GM19099 (cell line): ENCODE results near the gene OR51B5.

Experiments used
- POLR2A ChIP-seq: IDR thresholded peaks from 3 replicates; pipeline ENCODE4 v1.6.1; 2011; ENCODE audit warnings: low read depth; ENCODE audit not compliant: insufficient read length; ENCODE audit errors: extremely low read depth

OR51B5 gene

DNA sequence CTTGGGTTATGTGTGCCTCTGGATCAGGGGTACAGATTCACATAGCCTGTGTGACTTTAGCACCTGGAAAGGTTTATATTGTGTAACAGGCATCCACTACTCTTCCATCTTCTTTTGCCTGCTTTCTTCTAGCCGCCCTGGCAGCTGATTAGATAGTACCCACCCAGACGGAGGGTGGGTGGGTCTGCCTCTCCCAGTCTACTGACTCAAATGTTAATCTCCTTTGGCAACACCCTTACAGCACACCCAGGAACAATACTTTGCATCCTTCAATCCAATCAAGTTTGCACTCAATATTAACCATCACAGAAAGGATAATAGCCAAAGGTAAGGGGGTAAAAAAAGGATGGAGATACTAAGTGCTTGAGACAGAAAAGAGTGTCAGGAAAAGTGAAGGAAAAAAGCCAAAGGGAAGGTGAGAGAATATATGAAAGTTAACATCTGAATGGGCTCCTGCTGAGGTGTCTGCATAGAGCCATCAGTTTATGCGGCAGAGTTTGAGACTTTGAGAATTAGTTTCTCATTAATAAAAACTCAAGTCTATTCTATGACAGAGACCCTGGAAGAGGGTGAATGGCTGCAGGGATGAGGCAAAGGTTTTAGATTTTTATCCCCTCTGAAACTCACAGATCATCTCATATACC, 5.3 kb upstream of the OR51B5 start:
- no peak for TF ChIP-seq POLR2A

GRCh38 chr11:5345831-5346230, 2.5 kb upstream of the OR51B5 start:
- no peak for TF ChIP-seq POLR2A

DNA sequence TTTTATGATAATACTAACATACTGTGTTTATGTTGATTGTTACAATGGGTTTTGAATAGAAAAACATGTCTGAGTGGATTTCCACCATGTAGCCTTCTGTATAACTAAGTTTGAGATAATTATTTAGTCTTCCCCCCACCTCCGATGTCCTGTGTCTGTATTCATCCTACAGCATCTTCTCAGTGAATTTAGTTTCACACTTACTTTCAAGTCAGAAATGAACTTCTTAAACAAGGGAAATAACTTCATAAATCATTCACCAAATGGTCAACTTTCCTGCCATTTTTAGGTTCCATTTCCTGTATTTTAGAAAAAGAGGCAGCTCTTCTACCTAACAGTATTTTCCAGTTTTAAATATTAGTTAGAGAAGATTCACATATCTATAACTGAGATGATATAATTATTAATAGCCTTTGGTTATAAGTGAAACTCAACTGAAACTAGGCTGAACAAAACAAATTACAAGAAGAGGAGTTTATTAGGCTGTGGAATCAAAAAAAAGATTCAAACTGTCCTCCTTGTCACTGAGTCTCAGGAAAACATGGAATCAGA, 3.5 kb downstream of the OR51B5 start:
- TF ChIP-seq POLR2A = no peak

GRCh38 chr11:5336331-5336730, 7.0 kb downstream of the OR51B5 start:
- no peak for TF ChIP-seq POLR2A

- no peak for TF ChIP-seq POLR2A
Measured at GRCh38 chr11:5335170-5335569, 8.2 kb downstream of the OR51B5 start.

- no peak for TF ChIP-seq POLR2A
Measured at GRCh38 chr11:5324197-5324596, 19.1 kb downstream of the OR51B5 start, which contains the start of gene OR51B2. TSS of gene OR51B2 (minus strand) at chr11:5324297. CDS start at chr11:5324297, 0 bp downstream.

GRCh38 chr11:5317292-5317691, 26.0 kb downstream of the OR51B5 start:
- TF ChIP-seq POLR2A = no peak

- no peak for TF ChIP-seq POLR2A
Measured at GRCh38 chr11:5310423-5310822, 32.9 kb downstream of the OR51B5 start.

GRCh38 chr11:5307256-5308019, 35.9 kb downstream of the OR51B5 start:
- no peak for TF ChIP-seq POLR2A

GRCh38 chr11:5304046-5304445, 39.3 kb downstream of the OR51B5 start:
- TF ChIP-seq POLR2A = no peak

GRCh38 chr11:5303626-5304025, 39.7 kb downstream of the OR51B5 start:
- TF ChIP-seq POLR2A = no peak

GRCh38 chr11:5301846-5302245, 41.5 kb downstream of the OR51B5 start, which contains the start of gene OR51B4:
TSS of gene OR51B4 (minus strand) at chr11:5301946. CDS start at chr11:5301946, 0 bp downstream.
- no peak for TF ChIP-seq POLR2A

GRCh38 chr11:5300251-5300650, 43.1 kb downstream of the OR51B5 start:
- TF ChIP-seq POLR2A = no peak

DNA sequence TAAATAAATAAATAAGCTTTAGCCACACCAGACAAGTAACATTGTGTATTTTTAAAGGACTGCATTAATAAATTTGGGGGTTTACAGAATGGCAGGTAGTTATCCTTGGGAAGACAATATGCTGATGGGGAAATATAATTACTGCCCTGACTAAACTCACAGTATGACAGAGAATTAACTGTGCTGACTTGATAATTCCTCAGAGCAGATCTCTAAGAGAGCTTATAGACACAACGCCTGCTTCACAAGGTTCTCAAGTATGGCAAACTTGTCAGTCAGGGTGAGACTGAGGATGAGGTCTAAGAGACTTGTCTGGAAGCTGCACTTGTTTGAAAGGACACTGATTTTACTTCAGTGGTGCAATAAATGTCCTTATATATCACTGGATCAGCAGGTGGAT, 44.9 kb downstream of the OR51B5 start:
- no peak for TF ChIP-seq POLR2A

- no peak for TF ChIP-seq POLR2A
Measured at GRCh38 chr11:5297721-5298323, 45.5 kb downstream of the OR51B5 start.
